Measurements from ENCODE around the gene SERPINB5.

DNA sequence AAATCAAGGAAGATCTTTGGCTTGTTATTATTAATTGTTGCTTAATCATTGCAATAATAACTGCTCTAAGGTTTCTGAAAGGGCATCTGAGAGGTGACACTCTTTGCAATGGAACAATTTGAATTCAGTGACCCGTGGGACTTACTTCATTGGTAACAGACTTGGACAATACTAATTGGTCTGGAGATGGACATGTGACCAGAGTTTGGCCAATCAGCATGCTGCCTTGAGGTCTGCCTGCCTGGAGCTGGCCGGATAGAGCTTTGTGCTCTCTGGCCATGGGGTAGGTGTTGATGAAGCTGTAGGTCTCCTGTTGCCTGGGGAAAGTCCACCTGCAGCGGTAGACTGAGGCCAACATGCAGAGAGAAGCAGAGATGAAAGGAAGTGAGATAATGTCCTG is 30.5 kb upstream of the SERPINB5 start:
- TF ChIP-seq POLR2AphosphoS5 (IDR thresholded peaks at IDR 0.05; ENCODE audit: borderline replicate concordance, low read depth, low read length) (no peak), EZH2 (IDR thresholded peaks at IDR 0.05) (no peak)

Data from SK-N-MC (cell line).